ENCODE results near the gene ENPEP. TPM values are rescaled to one million over a fixed set of nuclear protein-coding genes. Genes with fewer than 3 reads are reported as not detected.

The ENPEP gene
- total RNA-seq, 2 experiments from 2014 or later, result 0.21 TPM; not detected in 1

Small RNAs within 50 kb of the gene (small RNA-seq; reads per million reads assigned to genes)
- not detected for gene RF00494

Other genes with a start within 250 kb of the ENPEP start
- gene PITX2, start 146.9 kb downstream of the ENPEP start, total RNA-seq (2014; rRNA removed; shearing (Covaris generic)), result 3.3 and 4.4 TPM in 2 replicates
- gene PITX2, start 146.9 kb downstream of the ENPEP start, total RNA-seq (2022), result 6.5 and 7.9 TPM in 2 replicates